A172 (cell line): Measurements from ENCODE around the gene HTR3B. TPM values are rescaled to one million over a fixed set of nuclear protein-coding genes. Genes with fewer than 3 reads are reported as not detected.
"Not testable (repeated sequence)": the region's sequence is repeated elsewhere in the genome, so short reads cannot be mapped to it uniquely, and the experiment has no call there.

Experiments
- DNase-seq: peaks from one replicate; pipeline ENCODE4 v3.0.0-alpha.2; 2015; ENCODE audit warnings: low spot score
- total RNA-seq: library from RNA; depleted of rRNA; stranded (reverse); fragments of >200 nt; shearing (Covaris generic); gene quantifications from 2 replicates; pipeline ENCODE4 v1.2.3, GENCODE V29; 2014; rRNA removed

HTR3B gene, protein sequence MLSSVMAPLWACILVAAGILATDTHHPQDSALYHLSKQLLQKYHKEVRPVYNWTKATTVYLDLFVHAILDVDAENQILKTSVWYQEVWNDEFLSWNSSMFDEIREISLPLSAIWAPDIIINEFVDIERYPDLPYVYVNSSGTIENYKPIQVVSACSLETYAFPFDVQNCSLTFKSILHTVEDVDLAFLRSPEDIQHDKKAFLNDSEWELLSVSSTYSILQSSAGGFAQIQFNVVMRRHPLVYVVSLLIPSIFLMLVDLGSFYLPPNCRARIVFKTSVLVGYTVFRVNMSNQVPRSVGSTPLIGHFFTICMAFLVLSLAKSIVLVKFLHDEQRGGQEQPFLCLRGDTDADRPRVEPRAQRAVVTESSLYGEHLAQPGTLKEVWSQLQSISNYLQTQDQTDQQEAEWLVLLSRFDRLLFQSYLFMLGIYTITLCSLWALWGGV
- total RNA-seq, result not detected in 2 replicates

DNA sequence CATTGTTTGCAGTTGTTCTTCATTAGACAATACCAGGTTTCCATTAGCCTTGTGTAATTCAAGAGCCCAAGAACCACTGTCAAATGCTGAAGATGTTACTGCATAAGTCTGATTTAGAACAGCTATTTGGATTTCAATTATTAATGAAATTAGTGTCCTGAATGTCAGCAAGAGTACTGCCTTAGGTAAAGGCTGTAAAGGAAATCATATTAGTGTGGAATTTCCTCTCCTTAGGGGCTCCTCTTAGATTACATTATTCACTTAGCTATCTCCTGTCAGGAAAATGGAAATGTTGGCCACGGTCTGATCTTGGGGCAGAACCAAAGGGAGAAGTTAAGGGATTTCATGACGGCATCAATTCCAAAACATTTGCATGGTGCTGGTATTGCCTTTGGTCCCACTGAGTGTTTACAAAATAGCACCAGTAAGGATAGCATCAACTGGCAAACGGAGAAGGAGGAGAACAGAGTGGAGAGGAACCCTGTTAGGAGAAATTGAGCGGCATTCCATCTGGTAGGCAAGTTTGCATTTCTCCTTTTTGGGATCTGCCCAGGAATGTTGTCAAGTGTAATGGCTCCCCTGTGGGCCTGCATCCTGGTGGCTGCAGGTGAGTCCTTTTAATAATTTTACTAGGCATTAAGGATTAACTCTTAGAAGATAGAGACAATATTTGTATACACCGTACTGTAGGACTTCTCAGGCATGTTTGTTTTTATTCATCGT lies at the start of gene HTR3B:
HTR3B (plus strand) TSS at position 418 of the 723 bp plus-strand sequence; CDS start at position 556, 138 bp downstream.
- no peak for DNase-seq

DNA sequence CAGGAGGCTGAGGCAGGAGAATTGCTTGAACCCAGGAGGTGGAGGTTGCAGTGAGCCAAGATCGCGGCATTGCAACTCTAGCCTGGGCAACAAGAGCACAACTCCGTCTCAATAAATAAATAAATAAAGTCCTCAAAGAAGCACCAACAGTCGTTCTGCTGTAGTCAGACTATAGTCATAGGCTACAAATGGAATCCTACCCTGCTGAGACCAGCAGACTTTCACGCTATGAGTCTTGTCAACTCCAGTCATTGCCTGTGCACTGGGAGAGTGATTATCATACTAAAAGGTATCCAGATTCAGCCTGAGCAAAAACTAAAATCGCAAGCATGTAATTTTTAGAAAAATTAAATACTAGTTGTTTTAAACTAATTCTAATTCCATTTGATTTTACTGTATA lies 48.8 kb upstream of the HTR3B start:
- DNase-seq, result no peak

DNA sequence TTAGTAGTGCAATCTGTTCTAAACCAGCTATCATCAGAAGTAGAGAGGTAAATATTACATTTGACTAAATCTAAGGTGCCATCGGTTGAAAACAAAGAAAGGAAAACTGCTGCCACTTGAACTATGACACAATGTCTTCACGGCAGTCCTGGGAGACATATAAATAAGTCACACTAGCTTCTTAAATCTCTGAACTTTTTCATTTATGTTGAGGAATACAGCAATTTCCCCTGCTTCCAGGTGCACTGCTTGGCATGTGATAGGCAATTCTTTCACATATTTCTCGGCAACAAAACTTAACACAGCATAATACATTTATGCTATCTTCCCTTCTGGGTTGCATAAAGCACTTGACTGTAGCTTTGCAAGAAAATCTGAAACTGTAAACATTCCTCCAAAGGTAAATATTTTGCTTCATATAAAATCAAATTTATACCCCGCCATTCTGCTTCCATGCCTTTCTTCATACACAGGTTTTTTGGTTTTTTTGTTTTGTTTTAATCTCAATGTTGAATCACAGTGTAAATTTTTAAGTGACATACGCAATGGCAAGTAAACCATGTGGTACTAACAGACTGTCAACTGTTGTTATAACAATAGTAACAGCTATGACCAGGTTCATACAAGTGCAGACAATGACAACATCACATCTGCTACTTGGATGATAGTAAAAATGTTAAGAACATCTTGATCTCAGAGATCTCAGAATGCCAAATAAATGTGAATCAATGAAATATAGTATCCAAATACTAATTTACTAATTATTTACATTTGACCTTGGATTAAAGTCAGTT lies 47.4 kb upstream of the HTR3B start:
- no peak for DNase-seq

DNA sequence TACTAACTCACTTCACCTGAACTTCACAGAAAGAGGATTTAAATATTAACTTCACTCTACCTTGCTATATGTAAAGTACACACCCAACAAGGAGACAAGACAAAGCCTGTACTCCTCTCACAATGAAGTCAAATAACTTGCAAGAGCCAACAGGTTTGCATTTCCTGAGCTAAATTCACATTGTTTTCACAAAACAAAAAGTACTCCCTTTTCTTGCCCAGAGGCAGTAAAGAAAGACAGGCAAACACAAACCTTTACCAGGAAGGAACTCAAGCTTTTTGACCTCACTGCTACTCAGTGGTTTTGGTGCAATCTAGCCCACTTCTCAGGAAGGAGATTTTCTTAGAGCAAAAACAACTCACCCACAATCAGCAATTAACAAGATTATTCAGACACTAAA lies 44.9 kb upstream of the HTR3B start:
- DNase-seq, result no peak

DNA sequence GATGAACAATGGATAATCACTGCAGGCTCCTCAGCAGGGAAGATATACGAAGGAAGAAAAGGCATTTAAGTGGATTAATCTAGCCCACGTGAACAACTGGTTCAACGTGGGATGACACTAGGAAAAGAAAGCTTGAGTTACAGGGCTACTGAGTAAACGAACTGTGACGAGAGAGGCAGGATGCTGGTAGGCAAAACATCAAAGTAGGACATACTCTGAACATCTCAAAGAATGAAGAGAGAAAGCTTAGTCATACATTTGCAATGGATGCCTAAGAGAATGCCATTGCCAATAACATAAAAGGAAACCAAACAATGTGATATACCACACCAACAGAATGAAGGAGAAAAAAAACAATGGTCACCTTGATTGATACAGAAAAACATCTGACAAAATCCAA lies 42.2 kb upstream of the HTR3B start:
- no peak for DNase-seq

DNA sequence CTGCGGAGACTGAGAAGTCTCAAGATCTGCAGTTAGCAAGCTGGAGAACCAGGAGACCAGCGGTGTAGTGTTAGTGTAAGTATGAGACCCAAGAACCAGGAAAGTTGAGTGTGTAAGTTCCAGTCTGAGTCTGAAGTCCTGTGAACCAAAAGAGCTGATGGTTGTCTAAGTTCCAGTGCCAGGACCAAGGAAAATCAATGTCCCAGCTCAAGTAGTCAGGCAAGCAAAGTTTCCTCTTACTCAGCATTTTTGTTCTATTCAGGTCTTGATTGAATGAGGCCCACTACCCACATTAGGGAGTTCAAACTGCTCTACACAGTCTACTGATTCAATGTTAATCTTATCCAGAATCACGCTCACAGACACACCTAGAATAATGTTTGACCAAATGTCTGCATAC lies 40.2 kb upstream of the HTR3B start:
- no peak for DNase-seq

DNA sequence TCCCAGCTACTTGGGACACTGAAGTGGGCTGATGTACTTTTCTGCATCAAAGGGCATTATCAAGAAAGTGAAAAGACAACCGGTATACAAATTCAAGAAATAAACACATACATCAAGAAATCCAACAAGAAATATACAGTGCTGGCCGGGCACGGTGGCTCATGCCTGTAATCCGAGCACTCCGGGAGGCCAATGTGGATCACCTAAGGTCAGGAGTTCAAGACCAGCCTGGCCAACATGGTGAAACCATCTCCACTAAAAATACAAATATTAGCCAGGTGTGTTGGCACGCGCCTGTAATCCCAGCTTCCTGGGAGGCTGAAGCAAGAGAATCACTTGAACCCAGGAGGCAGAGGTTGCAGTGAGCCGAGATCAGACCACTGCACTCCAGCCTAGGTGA lies 38.7 kb upstream of the HTR3B start:
- DNase-seq, result no peak

DNA sequence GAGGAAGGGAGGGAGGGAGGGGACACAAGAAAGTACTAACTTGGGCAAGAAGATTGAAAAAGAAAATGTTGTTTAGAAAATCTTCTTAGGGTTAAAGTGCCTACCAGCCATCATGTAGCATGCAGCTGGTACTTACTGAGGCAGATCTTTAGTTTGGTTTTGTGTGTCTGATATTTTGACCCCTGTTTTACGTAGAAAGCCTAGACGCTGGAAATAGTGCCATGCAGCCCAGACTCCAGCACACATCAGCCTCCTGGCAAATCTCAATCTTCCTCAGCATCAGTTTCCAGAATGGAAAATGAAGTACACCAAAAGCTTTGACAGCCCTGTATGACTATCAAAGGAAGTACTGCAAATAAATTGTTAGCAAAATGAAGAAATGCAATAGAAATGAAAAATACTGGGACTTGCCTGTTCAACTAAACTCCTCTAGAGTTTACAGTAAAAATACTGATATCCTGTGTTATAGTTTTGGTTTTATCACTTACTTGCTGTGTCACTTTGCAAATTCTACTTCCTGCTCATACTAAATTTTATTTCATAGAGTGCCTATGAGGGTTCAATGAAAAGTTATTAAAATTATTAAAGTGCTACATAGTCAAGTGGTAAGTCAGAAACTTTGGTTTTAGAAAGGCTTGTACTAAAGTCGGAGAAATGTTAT lies 36.6 kb upstream of the HTR3B start:
- no peak for DNase-seq

DNA sequence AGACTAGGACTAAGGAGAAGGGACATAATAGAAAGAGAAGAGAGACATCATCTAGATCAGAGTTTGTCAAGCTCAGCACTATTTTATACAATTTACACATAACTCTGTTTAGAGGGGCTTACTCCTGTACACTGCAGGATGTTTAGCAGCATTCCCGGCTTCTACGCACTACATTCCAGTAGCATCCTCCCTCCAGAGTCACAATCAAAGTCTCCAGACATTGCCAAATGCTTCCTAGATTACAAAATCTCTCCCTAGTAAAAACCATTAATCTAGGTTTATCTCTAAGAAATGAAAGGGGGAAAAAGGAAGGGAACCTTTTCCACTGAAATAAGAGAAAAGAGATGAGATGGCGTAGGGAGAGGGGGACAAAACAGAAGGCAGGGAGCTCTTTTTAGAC lies 33.3 kb upstream of the HTR3B start:
- DNase-seq, result no peak

DNA sequence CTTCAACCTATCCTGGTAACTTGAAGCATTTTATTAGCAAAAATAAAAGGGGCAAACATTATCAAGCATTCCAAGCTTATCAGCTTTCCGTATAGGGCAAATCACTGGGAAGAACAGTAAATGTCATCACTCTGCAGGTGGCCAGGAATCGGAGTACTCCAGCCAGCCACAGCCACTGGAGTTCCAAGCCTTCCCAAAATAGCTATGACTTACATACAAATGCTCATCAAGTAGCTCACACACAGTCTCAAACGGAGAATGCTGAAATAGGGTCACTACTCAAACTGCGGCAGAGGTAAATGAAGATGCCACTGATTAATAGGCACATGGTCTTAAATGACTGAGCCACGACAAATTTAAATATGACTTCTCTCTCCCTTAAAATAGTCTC lies 31.4 kb upstream of the HTR3B start:
- peak; percentile 19 for DNase-seq

DNA sequence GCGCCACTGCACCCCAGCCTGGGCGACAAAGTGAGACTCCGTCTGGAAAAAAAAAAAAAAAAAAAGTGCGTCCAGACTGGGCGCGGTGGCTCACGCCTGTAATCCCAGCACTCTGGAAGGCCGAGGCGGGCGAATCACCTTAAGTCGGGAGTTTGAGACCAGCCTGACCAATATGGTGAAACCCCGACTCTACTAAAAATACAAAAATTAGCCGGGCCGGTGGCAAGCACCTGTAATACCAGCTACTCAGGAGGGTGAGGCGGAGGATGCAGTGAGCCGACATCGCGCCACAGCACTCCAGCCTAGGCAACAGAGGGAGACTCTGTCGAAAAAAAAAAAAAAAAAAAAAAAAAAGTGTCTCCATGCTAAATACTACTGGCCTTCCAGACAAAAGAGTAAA lies 30.5 kb upstream of the HTR3B start:
- no peak for DNase-seq

DNA sequence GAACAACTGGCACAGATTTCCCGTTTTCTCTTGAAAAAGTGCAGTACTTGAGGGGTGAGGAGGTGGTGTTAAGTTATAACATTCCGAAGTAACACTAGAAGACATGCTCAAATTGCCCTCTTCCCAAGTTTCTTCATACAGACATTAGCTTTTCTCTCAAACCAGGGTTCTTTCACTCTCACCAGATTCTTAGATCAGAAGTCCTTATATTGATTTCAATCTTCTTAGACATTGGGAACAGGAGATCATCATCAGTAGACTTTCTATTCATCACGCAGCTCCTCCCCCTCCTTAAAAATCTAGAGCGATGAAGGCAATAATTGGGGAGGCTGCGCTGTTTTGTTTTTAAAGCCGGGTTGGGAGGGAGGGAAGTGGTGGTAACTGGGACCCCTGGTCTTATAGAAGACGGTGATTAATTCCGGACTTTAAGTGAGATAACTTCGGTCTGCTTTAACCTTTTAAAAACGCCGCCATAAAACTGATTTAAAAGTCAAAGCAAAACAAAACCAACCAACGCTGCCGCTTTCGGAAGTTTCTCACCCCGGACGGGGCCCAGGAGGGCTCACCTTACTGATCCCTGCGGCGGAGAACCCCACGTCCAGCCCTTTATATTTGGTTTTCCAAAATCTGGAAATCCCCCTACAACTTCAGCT lies 29.9 kb upstream of the HTR3B start:
- no peak for DNase-seq

DNA sequence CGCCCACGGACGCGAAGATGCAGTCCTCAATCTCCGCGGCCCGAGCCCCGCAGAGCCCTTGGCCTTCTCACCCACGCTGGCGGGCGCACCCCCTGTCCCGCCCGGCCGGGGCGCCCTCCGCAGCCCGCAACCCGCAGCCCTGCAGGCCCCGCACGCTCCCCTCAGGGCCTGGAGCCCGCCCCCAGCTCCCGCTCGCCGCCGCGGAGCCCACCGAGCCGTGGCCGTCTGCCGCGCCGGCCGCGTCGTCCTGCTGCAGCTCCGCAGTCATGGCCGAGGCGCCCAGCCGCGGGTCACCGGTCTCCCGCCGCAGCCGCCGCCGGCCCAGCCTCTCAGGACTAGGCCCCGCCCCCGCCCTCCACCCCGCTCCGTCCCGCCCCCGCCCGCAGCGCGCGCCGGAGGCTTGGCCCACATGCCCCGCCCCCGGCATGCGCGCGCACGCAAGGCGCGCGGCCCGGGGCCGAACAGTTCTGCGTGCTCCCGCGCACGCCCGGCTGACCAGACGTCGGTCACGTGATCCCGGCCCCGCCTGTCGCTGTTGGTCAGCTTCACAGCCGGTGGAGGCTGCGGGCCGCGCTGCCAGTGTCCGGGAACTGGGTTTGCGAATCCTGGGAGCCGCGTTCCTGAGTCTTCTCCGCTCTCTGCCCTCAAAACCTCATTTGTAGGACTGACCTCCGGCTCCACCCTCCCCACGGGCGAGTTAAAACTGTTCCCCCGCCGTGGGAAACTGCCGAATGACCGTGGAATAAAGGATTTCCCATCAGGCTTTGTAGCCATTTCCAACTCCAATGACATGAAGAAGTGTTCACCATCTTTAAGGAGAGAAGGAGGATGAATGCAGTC lies 29.1 kb upstream of the HTR3B start, which contains the start of gene USP28:
USP28 (minus strand) TSS at position 339 of the 840 bp plus-strand sequence; CDS start at position 268, 71 bp downstream.
- peak; percentile 77 for DNase-seq

DNA sequence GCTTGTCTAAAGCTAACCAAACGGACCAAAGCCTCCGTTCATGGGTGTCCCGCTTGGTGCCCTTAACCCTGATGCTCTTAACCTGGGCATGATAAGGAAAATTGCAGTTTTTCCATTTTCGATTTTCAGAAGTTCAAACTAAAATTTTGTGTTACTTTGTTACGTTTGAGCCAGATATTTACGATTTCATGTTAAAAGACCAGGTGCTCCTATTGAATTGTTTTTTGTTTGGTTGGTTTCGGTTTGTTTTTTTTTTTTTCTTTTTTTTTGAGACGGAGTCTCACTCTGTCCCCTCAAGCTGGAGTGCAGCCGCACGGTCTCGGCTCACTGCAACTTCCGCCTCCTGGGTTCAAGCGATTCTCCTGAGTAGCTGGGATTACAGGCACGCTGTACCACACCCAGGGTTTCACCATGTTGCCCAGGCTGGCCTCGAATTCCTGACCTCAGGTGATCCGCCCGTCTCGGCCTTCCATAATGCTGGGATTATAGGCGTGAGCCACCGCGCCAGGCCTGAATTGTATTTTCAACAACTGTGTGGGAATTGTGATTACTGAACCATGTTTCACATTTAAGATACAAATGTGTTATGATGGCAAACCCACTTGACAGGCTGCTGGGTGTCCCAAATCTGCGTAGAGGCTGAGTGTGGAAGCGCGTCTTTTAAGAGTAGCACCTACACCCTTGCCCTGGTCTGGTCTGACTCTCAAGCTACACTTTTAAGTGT lies 28.4 kb upstream of the HTR3B start:
- DNase-seq, result no peak

DNA sequence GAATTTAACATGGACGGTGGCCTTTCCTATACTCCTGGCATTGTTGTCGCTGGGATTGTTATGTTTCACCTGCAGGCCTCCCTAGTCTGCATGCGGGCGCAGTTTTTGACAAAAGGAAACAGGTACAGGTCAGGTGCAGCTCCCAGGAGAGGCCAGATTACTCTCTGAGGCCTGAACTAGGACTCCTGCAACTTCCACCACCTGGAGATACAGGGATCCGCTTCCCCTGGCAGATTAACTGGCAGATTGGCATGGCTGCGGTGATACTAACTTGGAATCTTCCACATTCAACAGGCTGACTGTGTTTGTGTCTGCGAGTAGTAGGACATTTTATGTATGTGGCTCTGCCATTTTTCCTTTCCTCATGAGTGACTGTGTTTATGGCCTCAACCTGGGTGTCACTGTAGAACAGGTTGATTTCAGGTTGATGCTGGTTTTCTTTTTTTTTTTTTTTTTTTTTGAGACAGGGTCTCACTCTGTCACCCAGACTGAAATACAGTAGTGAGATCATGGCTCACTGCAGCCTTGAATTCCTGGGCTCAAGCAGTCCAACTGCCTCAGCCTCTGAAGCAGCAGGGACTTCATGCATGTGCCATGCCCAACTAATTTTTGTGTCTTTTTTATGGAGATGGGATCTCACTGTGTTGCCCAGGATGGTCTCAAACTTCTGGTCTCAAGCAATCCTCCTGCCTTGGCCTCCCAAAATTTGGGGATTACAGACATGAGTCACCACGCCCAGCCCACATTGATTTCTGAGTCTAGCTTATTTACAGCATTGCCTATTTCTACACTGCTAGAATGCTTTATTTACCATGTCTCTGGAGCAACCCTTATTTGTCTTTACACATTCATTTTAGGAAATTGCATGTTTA lies 27.6 kb upstream of the HTR3B start:
- no peak for DNase-seq

DNA sequence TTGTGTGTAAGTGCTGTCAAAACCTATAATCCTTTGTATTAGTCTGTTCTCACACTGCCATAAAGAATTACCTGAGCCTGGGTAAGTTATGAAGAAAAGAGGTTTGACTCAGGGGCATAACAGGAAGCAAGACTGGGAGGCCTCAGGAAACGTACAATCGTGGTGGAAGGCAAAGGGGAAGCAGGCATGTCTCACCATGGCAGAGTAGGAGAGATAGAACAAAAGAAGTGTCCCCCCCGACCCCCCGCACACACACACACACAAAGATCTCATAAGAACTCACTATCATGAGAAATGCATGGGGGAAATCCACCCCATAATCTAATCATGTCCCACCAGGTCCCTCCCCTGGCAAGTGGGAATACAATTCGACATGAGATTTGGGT lies 26.9 kb upstream of the HTR3B start:
- no peak for DNase-seq

DNA sequence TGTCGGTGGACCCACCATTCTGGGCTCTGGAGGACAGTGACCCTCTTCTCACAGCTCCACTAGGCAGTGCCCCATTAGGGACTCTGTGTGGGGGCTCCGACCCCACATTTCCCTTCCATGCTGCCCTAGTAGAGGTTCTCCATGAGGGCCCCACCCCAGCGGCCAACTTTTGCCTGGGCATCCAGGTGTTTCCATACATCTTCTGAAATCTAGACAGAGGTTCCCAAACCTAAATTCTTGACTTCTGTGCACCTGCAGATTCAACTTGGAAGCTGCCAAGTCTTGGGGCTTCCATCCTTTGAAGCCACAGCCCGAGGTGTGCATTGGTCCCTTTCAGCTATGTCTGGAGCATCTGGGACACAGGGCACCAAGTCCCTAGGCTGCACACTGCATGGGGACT lies 25.1 kb upstream of the HTR3B start:
- not testable (repeated sequence) for DNase-seq

DNA sequence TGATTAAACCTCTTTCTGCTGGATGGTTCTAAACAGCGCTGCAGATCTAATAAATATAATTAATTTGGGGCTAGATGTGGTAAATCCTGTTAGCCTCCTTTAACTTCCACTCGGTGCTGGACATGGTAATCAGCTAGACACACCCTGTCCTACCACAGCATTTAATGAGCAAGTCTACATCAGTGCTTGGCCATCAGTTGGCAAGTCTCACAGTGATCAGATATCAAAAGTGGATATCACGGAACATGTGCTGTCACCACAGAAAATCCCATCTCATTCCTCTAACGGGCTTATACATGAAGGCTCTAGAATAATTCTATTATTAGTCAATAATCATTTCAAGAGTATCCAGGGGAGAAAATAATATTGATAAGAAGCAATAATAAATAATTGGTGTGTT lies 23.6 kb upstream of the HTR3B start:
- DNase-seq, result no peak

DNA sequence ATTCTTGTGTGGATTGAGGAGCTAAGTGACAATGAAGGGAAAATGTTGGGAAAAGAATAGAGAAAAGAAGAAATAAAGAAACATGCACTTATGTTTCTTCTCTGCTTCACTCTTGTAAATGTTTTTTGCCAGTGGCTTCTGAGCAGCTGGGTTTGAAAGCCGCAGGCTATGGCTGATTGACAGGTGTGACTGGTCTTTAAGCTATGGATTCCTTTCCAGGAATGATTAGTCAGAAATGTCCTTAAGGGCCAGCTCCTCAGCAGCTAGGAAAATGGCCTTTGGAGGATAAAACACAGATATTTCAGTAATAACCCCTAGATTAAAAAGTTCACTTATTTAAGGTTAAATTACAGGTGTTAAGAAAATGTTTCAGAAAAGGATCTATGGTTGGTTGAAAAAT lies 22.7 kb upstream of the HTR3B start:
- DNase-seq, result no peak
